ENCODE data around the gene SLC26A11.
A peak's percentile ranks its signal among the peaks of the same experiment; 100 is the strongest.
"Not testable (repeated sequence)": the region's sequence is repeated elsewhere in the genome, so short reads cannot be mapped to it uniquely, and the experiment has no call there.

Gene SLC26A11

DNA sequence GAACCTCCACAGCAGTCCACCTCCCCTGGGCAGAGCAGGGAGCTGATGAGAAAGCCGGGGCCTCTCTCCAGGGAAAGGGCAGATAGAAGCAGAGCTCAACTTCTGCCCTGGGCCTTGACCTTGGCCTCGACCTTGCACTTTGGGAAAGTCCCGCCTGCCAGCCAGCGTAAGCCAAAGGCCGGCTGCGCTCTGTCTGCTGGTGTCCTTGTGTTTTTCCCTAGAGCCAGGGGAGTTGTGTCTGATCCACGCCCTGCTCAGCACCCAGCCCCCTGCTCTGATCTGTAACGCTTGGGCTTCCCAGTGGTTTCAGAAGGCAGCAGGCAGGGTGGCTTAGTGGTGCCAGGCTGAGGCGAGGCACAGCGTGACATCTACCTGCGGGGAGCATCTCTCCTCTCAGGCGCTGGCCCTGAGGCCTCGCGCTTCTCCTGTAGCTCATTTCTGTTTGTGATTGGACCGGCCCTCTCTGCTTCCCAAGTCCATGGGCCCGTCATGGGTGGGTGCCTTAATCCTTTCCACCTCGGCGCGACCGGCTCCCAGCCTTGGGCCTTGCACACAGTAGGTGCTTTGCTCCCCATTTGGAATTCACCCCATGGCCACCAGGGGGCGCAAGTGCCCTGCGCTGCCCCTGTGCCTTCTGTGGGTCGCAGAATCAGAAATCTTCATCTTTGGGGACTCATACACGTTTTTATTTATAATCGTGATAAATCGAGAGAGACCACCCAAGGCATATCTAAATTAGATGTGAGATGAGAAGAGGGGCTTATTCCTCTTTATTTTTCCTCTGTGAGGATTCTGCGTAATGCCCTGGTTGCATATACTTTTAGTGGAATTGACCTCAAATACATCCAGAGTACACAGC, 24.3 kb upstream of the SLC26A11 start:
- no peak for TF ChIP-seq ZFX (IDR thresholded peaks at IDR 0.05; ENCODE audit: borderline replicate concordance)
- TF ChIP-seq, protein P1, sequence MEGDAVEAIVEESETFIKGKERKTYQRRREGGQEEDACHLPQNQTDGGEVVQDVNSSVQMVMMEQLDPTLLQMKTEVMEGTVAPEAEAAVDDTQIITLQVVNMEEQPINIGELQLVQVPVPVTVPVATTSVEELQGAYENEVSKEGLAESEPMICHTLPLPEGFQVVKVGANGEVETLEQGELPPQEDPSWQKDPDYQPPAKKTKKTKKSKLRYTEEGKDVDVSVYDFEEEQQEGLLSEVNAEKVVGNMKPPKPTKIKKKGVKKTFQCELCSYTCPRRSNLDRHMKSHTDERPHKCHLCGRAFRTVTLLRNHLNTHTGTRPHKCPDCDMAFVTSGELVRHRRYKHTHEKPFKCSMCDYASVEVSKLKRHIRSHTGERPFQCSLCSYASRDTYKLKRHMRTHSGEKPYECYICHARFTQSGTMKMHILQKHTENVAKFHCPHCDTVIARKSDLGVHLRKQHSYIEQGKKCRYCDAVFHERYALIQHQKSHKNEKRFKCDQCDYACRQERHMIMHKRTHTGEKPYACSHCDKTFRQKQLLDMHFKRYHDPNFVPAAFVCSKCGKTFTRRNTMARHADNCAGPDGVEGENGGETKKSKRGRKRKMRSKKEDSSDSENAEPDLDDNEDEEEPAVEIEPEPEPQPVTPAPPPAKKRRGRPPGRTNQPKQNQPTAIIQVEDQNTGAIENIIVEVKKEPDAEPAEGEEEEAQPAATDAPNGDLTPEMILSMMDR (IDR thresholded peaks at IDR 0.05) = peak; percentile 83
- H3K27ac ChIP-seq = no peak overlapping the region

DNA sequence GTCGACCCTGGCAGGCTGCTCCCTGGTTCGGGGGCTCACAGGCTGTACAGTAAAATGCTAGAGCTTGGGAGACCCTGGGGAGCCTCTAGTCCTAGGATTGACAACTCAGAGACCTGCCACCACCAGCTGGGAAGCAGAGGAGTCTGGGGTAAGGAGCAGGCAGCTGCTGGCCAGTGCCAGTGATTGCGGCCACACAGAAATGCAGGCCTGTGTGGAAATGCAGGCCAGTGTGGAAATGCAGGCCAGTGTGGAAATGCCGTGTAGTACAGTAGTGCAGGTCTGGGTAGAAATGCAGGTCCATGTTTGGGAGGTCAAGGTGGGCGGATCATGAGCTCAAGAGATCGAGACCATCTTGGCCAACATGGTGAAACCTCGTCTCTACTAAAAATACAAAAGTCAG, 23.6 kb upstream of the SLC26A11 start:
- TF ChIP-seq, protein P1 (IDR thresholded peaks at IDR 0.05) = no peak
- no peak for TF ChIP-seq ZFX (IDR thresholded peaks at IDR 0.05; ENCODE audit: borderline replicate concordance)
- H3K27ac ChIP-seq = no peak overlapping the region

DNA sequence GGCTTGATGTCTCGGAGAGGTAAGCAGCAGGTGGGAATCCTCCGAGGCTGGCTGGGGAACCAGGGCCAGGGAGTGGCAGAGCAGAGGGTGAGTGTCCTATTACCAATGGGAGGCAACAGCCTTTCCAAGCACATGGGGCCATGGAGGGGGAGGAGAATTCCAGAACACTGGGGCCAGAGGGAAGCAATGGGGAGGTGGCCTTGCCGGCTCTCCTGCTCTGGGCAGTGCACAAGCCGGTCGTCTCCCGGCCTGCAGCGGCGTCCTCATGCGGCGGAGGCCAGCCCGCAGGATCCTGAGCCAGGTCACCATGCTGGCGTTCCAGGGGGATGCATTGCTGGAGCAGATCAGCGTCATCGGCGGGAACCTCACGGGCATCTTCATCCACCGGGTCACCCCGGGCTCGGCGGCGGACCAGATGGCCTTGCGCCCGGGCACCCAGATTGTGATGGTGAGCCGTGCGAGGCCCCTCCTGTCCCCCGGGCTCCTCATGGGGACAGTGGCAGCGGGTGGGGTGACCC, 22.0 kb upstream of the SLC26A11 start:
- H3K27ac ChIP-seq = no peak overlapping the region
- no peak for TF ChIP-seq ZFX (IDR thresholded peaks at IDR 0.05; ENCODE audit: borderline replicate concordance)
- TF ChIP-seq, protein P1 (IDR thresholded peaks at IDR 0.05) = no peak

DNA sequence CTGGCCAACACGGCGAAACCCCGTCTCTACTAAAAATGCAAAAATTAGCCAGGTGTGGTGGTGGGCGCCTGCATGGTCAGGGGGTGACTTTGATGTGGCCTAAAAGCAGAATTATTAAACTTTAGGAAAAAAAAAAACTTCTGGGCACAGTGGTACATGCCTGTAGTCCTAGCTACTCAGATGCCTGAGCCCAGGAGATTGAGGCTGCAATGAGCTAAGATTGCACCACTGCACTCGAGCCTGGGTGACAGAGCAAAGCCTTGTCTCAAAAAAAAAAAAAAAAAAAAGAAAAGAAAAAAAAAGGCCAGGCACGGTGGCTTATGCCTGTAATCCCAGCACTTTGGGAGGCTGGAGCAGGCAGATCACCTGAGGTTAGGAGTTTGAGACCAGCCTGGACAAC, 20.9 kb upstream of the SLC26A11 start:
- not testable (repeated sequence) for H3K27ac ChIP-seq

DNA sequence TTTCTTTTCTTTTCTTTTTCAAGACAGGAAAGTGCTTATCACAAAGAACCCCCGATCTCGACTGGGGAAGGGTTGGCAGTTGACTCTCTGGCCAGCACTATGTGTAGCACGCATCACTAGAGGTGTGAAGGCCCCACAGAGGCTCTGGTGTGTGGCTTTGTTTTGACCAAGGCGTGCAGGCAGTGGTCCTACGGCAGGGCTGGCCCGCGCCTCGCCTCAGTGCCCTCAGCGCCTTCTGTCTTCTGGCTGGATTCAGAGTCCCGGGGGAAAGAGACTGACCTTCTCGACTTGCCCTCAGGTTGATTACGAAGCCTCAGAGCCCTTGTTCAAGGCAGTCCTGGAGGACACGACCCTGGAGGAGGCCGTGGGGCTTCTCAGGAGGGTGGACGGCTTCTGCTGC, 18.8 kb upstream of the SLC26A11 start:
- no peak overlapping the region for H3K27ac ChIP-seq
- TF ChIP-seq, protein P1 (IDR thresholded peaks at IDR 0.05) = no peak
- TF ChIP-seq ZFX (IDR thresholded peaks at IDR 0.05; ENCODE audit: borderline replicate concordance) = no peak

DNA sequence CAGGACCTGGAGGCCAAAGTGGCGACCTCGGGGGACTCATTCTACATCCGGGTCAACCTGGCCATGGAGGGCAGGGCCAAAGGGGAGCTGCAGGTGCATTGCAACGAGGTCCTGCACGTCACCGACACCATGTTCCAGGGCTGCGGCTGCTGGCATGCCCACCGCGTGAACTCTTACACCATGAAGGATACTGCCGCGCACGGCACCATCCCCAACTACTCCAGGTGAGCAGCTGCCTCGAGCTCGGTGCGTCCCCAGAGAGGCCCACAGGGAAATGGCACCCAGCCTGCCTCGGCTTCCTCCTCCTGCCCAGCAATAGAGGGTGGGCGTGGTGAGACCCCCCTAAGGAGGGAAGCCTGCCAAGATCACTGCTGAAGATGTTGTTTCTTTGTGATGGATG, 18.0 kb upstream of the SLC26A11 start:
- H3K27ac ChIP-seq = no peak overlapping the region
- TF ChIP-seq, protein P1 (IDR thresholded peaks at IDR 0.05) = no peak
- TF ChIP-seq ZFX (IDR thresholded peaks at IDR 0.05; ENCODE audit: borderline replicate concordance) = no peak

DNA sequence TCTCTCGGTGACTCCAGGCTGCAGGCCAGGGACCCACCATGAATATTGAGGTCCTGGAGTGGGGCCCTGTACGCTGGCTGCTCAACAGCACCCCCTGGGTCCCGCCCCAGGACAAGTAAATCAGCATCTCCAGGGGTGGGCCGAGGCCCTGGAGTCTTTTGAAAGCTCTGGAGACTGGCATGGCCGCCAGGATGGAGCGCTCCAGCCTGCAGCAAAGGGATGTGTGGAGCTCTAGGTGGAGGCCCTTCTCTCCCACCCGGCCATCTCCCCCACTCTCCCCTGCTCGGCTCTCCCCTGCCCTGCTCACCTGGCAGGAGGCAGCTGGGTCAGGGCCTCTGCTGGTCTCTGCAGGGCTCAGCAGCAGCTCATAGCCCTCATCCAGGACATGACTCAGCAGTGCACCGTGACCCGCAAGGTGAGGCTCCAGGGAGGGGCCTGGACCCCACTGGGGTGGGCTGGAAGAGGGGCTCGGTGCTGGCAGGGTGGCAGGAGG, 16.7 kb upstream of the SLC26A11 start:
- no peak overlapping the region for H3K27ac ChIP-seq
- TF ChIP-seq ZFX (IDR thresholded peaks at IDR 0.05; ENCODE audit: borderline replicate concordance) = no peak
- TF ChIP-seq, protein P1 (IDR thresholded peaks at IDR 0.05) = 0 out of 2 replicates have a peak, but pooled peaks have one; percentile 5

Data from 22Rv1 (cell line).